ENCODE data around the gene FRAS1.

DNA sequence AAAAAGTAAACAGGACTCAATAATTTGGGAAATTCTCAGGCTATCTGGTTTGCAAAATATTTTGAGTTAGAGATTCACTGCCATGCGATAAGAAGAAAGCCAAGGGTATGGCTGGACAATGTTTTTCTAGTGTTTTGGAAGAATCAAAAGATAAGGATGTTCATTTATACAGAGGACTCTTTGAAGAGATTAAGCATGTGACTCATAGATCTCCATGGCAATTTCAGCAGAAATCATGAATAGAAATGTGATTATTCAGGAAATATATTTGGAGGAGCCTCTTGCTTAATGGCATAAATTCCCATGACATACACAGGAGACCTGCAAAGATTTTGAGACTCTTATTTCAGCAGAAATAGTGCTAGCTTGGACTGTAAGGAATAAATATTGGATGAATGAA is 16.7 kb upstream of the FRAS1 start:
- no peak for TF ChIP-seq EZH2 (IDR thresholded peaks at IDR 0.05)
- no peak for TF ChIP-seq POLR2AphosphoS5 (IDR thresholded peaks at IDR 0.05; ENCODE audit: borderline replicate concordance, low read depth, low read length)
- TF ChIP-seq FOXP2 (optimal IDR thresholded peaks at IDR 0.05; ENCODE audit: control extremely low read depth, extremely low read length, insufficient read depth) = no peak
